Cardiac fibroblast (primary cell): ENCODE measurements around the gene PALD1.

Source experiments
- DNase-seq, 2 donors: peaks; one replicate each; pipeline versions ENCODE4 v3.0.0 to v3.0.0-alpha.2; 2010; ENCODE audit warnings: low read depth in 2 of 2
- H3K4me3 ChIP-seq, 2 donors: replicated peaks in 1 of 2; 1 replicate in 1 of 2; 2 replicates in 1 of 2; pipeline ENCODE4 v1.5.1; 2011; ENCODE audit warnings: low read depth in 2 of 2, low read length in 2 of 2, mild to moderate bottlenecking in 2 of 2, moderate library complexity in 1 of 2
- TF ChIP-seq, protein P1 (sequence below): IDR thresholded peaks from one replicate; pipeline ENCODE4 v1.5.1; 2011; ENCODE audit warnings: low read depth, mild to moderate bottlenecking, low read length, inconsistent platforms

PALD1 gene

DNA sequence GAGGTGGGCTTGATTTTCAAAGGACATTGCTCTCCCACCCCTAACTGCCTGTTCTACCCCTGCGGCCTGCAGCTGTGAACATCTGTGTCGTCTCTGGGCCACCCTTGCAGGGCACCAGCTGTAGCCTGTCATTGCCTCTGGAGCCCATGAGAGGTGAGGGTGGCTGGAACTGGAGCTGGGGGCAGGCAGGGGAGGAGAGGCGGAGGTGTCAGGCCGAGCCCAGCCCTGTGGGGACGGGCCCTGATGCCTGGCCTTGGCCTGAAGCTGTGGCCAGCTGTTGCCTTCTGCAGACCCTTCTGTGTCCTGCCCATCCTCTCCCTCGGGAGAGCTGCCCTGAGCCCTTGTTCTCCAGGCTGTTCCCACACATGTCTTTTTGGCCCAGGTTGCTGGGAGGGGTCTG, 44.5 kb downstream of the PALD1 start:
- DNase-seq: no peak
- no peak overlapping the region for H3K4me3 ChIP-seq
- TF ChIP-seq, protein P1, sequence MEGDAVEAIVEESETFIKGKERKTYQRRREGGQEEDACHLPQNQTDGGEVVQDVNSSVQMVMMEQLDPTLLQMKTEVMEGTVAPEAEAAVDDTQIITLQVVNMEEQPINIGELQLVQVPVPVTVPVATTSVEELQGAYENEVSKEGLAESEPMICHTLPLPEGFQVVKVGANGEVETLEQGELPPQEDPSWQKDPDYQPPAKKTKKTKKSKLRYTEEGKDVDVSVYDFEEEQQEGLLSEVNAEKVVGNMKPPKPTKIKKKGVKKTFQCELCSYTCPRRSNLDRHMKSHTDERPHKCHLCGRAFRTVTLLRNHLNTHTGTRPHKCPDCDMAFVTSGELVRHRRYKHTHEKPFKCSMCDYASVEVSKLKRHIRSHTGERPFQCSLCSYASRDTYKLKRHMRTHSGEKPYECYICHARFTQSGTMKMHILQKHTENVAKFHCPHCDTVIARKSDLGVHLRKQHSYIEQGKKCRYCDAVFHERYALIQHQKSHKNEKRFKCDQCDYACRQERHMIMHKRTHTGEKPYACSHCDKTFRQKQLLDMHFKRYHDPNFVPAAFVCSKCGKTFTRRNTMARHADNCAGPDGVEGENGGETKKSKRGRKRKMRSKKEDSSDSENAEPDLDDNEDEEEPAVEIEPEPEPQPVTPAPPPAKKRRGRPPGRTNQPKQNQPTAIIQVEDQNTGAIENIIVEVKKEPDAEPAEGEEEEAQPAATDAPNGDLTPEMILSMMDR: no peak

DNA sequence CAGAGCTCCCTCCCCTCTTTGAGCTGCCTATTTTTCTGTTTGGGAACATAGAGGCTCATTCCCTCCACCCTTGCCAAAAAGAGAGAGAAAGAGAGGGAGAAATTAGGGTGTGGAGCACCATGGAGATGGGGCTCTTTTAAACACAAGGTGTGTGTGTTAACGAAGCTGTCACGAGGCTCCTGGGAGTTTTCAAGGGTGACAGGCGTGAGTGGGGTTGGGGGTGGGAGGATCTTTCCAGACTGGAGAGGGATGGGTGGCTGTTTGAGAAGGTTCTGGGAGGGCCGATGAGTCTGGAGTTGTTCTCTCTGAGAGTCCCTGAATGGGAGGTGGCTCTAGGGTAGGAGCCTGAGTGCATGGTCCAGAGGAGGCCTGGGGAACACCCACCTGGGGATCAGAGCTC, 45.0 kb downstream of the PALD1 start:
- TF ChIP-seq, protein P1: no peak
- H3K4me3 ChIP-seq: no peak overlapping the region
- no peak for DNase-seq

DNA sequence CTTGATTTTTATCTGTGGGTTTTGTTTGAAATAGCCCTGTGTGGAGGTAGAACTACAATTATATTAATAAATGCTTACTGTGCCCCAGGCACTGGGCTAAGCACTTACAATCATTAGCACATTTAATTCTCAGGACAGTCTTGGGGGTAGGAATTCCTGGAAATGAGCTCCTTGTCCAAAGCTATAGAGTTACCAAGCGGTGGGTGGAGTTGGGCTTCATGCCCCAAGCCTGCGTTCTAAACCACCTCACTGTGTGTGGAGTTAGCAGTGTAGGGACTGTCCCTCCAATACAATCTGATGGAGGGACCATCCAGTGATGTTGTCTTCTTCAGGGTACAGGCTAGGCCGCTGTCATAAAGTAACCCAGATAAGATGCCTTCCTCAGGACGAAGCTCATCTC, 49.7 kb downstream of the PALD1 start:
- no peak overlapping the region for H3K4me3 ChIP-seq
- DNase-seq: no peak
- TF ChIP-seq, protein P1: no peak

DNA sequence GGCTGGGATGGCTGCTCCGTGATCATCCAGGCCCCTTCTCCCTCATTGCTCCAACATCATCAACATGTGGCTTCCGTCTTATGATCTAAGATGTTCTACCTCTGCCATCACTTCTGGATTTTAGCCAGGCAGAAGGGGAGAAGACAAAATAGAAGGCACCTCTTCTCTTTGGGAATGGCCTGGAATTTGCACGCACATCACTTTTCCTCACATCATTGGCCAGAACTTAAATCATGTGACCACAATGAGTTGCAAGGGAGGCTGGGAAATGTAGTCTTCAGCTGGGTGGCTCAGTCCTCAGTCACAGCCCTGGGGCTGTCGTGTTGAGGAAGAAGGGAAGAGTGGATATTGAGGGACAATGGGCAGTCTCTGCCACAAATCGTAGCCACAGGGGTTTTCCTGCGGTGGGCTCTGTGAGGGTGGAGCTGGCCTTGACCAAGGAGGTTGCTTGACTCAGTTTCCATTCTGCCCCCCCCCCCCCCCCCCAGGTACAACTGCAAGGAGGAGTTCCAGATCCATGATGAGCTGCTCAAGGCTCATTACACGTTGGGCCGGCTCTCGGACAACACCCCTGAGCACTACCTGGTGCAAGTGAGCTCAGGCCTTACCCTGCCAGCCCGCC, 50.3 kb downstream of the PALD1 start:
- H3K4me3 ChIP-seq: no peak overlapping the region
- TF ChIP-seq, protein P1: no peak
- peak; percentile 55 to 71 for DNase-seq

DNA sequence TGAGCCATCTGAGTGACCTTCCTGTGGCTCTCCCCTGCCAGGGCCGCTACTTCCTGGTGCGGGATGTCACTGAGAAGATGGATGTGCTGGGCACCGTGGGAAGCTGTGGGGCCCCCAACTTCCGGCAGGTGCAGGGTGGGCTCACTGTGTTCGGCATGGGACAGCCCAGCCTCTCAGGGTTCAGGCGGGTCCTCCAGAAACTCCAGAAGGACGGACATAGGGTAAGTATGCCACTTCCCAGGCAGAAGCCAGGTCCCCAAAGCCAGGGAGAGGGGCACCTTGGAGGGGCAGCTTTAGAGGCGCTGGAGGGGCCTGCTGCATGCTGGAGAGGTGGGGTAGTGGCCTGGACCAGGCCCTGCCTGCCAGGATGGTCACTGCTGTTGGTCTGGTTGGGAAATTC, 51.3 kb downstream of the PALD1 start:
- TF ChIP-seq, protein P1: no peak
- DNase-seq: no peak
- no peak overlapping the region for H3K4me3 ChIP-seq

DNA sequence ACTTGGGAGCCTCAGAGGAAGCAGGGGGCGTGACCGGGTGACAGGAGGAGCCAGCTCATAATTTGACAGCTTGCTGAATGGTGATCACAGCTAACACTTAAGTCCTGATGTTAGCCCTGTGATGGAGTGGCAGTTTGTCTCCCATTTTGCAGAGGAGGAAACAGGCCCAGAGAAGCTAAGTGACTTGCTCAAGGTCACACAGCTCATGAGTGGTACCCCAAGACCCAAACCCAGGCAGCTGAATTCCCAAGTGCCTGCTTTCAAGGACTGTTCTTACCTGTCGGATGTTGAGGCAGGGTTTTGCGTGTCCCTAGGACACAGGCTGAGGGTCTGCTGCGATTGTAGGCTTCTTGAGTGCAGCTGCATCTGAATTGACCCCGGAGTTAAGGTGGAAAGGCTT, 51.7 kb downstream of the PALD1 start:
- DNase-seq: no peak
- TF ChIP-seq, protein P1: no peak
- H3K4me3 ChIP-seq: no peak overlapping the region
